ENCODE measurements around the gene ABCG4. TPM values are rescaled to one million over a fixed set of nuclear protein-coding genes. Genes with fewer than 3 reads are reported as not detected.

Gene ABCG4
- polyA plus RNA-seq, 1 donor from 2014 or later, result 1.5 TPM

DNA sequence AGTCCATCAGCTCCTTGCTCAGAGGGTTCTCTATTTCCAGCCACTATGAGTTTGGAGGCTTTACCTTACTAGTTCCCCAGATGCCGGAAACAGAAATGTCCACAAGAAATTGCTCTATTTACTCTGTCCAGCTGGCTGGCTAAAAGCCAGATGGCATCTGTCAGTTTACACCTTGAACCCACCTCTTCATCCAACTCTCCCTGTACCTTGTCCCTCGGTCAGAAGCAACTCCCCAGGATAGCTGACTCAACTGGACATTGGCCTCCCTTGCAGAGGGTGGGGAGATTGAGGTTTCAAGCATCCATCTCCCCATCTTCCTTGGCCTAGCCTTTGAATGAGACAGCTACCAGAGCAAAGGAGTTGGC is 40.0 kb upstream of the ABCG4 start:
- H3K27me3 ChIP-seq (ENCODE audit: insufficient read depth, low read depth, low read length), result no peaks in the 10 kb centered on the region
- no peaks in the 10 kb centered on the region for H4K20me1 ChIP-seq (ENCODE audit: insufficient read depth)
- no peaks in the 10 kb centered on the region for H3F3A ChIP-seq (ENCODE audit: insufficient read depth, low read length, poor library complexity, severe bottlenecking)
- H3K4me2 ChIP-seq (ENCODE audit: low read length), result peak overlapping the region; percentile 92
- no peaks in the 10 kb centered on the region for H3K9me2 ChIP-seq (ENCODE audit: insufficient read depth, low read length)
- TF ChIP-seq POLR2AphosphoS5 (IDR thresholded peaks at IDR 0.05), result no peak
- no peak for TF ChIP-seq MXI1 (conservative IDR thresholded peaks at IDR 0.05; ENCODE audit: poor library complexity, severe bottlenecking)
- TF ChIP-seq REST (IDR thresholded peaks at IDR 0.05; ENCODE audit: borderline replicate concordance), result no peak
- TF ChIP-seq EP300 (conservative IDR thresholded peaks at IDR 0.05; ENCODE audit: poor library complexity, severe bottlenecking), result no peak
- no peak for TF ChIP-seq TAF1 (IDR thresholded peaks at IDR 0.05; ENCODE audit: low read depth)
- TF ChIP-seq, protein P1, sequence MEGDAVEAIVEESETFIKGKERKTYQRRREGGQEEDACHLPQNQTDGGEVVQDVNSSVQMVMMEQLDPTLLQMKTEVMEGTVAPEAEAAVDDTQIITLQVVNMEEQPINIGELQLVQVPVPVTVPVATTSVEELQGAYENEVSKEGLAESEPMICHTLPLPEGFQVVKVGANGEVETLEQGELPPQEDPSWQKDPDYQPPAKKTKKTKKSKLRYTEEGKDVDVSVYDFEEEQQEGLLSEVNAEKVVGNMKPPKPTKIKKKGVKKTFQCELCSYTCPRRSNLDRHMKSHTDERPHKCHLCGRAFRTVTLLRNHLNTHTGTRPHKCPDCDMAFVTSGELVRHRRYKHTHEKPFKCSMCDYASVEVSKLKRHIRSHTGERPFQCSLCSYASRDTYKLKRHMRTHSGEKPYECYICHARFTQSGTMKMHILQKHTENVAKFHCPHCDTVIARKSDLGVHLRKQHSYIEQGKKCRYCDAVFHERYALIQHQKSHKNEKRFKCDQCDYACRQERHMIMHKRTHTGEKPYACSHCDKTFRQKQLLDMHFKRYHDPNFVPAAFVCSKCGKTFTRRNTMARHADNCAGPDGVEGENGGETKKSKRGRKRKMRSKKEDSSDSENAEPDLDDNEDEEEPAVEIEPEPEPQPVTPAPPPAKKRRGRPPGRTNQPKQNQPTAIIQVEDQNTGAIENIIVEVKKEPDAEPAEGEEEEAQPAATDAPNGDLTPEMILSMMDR (IDR thresholded peaks at IDR 0.05; ENCODE audit: poor library complexity, severe bottlenecking), result no peak
- TF ChIP-seq EZH2 (IDR thresholded peaks at IDR 0.05; ENCODE audit: borderline replicate concordance, insufficient read depth, low read length, poor library complexity, severe bottlenecking), result no peak
- TF ChIP-seq RAD21 (conservative IDR thresholded peaks at IDR 0.05), result no peak
- H2AFZ ChIP-seq (ENCODE audit: low read depth, low read length), result no peak overlapping the region
- no peak overlapping the region for H3K27ac ChIP-seq (ENCODE audit: low read length)
- peak overlapping the region; percentile 75 for H3K9ac ChIP-seq (ENCODE audit: low read length)
- no peaks in the 10 kb centered on the region for H3K79me2 ChIP-seq (replicated peaks; ENCODE audit: insufficient read depth, low read length)
- peak overlapping the region; percentile 89 for H3K4me3 ChIP-seq (ENCODE audit: low read length)
- H3K9me3 ChIP-seq (ENCODE audit: low read length), result no peaks in the 10 kb centered on the region
- no peaks in the 10 kb centered on the region for H3K36me3 ChIP-seq (ENCODE audit: insufficient read depth, low read length)

- Histone ChIP-seq H3K27ac (ENCODE audit: low read length) (no peak overlapping the region), H3K36me3 (ENCODE audit: insufficient read depth, low read length) (no peaks in the 10 kb centered on the region), H3F3A (ENCODE audit: insufficient read depth, low read length, poor library complexity, severe bottlenecking) (no peaks in the 10 kb centered on the region), H4K20me1 (ENCODE audit: insufficient read depth) (no peaks in the 10 kb centered on the region), H3K9ac (ENCODE audit: low read length) (no peak overlapping the region), H2AFZ (ENCODE audit: low read depth, low read length) (no peak overlapping the region), H3K4me2 (ENCODE audit: low read length) (no peak overlapping the region), H3K4me3 (ENCODE audit: low read length) (peak overlapping the region; percentile 89), H3K27me3 (ENCODE audit: insufficient read depth, low read depth, low read length) (no peaks in the 10 kb centered on the region), H3K9me2 (ENCODE audit: insufficient read depth, low read length) (no peaks in the 10 kb centered on the region), H3K79me2 (replicated peaks; ENCODE audit: insufficient read depth, low read length) (no peaks in the 10 kb centered on the region), H3K9me3 (ENCODE audit: low read length) (no peaks in the 10 kb centered on the region)
- TF ChIP-seq RAD21 (conservative IDR thresholded peaks at IDR 0.05), result no peak
- no peak for TF ChIP-seq EP300 (conservative IDR thresholded peaks at IDR 0.05; ENCODE audit: poor library complexity, severe bottlenecking)
- no peak for TF ChIP-seq MXI1 (conservative IDR thresholded peaks at IDR 0.05; ENCODE audit: poor library complexity, severe bottlenecking)
- no peak for TF ChIP-seq POLR2AphosphoS5 (IDR thresholded peaks at IDR 0.05)
- TF ChIP-seq, protein P1 (IDR thresholded peaks at IDR 0.05; ENCODE audit: poor library complexity, severe bottlenecking), result no peak
Observed at GRCh38 chr11:119109843-119110242, 39.0 kb upstream of the ABCG4 start.

Measured in neural cell (in vitro differentiated cells).